ENCODE results near the gene MAPK8IP3.
"Not testable (repeated sequence)": the region's sequence is repeated elsewhere in the genome, so short reads cannot be mapped to it uniquely, and the experiment has no call there.

Gene MAPK8IP3

GRCh38 chr16:1794221-1794871, 88.4 kb downstream of the MAPK8IP3 start:
- TF ChIP-seq POLR2A (IDR thresholded peaks at IDR 0.05; ENCODE audit: low read length) (no peak), GATA1 (IDR thresholded peaks at IDR 0.05; ENCODE audit: low read depth, low read length) (no peak)
- DNase-seq = no peak

GRCh38 chr16:1794908-1795666, 89.1 kb downstream of the MAPK8IP3 start:
- no peak for TF ChIP-seq POLR2A (IDR thresholded peaks at IDR 0.05; ENCODE audit: low read length)
- no peak for TF ChIP-seq GATA1 (IDR thresholded peaks at IDR 0.05; ENCODE audit: low read depth, low read length)
- no peak for DNase-seq

GRCh38 chr16:1799263-1799662, 93.3 kb downstream of the MAPK8IP3 start:
- not testable (repeated sequence) for DNase-seq

DNA sequence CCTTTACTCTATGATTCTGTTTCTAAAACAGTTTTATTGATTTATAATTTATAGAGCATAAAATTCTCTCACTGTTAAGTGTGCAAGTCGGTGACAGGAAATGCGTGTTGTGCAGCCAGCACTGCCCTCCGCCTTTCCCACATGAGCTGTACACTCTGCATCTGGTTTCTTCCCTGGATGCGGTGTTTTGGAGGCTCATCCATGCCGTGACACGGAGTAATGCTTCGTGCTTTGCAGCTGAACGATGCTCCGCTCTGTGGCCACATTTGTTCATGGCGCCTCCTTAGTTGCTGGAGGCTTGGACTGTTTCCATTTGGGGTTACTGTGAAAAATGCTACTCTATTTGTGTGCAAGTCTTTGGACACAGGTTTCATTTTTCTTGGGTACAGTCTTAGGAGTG, 94.7 kb downstream of the MAPK8IP3 start:
- DNase-seq = no peak
- TF ChIP-seq GATA1 (IDR thresholded peaks at IDR 0.05; ENCODE audit: low read depth, low read length) (no peak), POLR2A (IDR thresholded peaks at IDR 0.05; ENCODE audit: low read length) (no peak)

DNA sequence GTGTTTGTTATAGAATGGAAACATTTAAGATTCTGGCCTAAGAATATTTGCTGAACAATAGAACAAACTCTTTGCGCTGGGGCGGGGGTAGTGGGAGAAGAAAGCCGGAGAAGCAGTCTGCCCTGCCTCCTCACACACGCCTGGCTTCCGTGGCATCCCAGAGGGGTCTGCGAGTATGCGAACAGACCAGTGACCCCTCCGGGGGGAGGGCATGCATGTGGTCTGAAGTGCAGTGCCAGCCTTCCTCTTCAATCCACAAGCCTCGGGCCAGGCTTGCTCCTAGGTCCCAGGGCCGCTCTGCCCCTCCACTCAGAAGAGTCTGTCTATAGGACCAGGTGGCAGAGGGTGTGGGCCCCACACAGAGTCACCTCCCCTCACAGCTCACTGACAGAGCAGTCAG, 101.6 kb downstream of the MAPK8IP3 start:
- TF ChIP-seq GATA1 (IDR thresholded peaks at IDR 0.05; ENCODE audit: low read depth, low read length) = no peak
- TF ChIP-seq POLR2A (IDR thresholded peaks at IDR 0.05; ENCODE audit: low read length) = no peak
- DNase-seq = no peak

GRCh38 chr16:1808691-1809090, 102.7 kb downstream of the MAPK8IP3 start:
- no peak for DNase-seq
- TF ChIP-seq GATA1 (IDR thresholded peaks at IDR 0.05; ENCODE audit: low read depth, low read length) (no peak), POLR2A (IDR thresholded peaks at IDR 0.05; ENCODE audit: low read length) (no peak)

DNA sequence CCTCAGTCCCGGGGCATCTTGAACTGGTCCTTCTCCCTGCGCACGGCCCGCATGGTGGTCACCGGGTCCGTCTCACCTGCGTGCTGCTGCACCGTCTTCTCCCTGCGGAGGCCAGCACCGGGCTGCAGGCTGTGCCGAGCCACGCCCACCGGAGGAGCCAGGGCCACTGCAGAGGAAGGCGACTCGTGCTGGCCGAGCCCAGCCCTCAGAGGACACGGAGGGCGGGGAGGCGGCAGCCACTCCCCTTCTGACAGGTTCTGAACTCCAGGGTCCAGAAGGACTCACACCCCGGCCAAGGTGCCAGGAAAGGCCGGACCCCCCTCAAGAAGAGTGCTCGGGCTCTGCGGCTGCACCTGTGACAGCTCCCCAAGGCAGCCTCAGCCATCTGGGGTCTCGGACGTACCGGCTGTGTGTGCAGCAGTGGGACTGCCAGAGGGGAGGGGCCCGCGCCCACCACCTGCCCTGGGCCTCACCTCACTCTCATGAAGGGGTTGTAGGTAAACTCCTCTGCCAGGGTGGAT, 103.3 kb downstream of the MAPK8IP3 start:
- no peak for DNase-seq
- TF ChIP-seq POLR2A (IDR thresholded peaks at IDR 0.05; ENCODE audit: low read length) (no peak), GATA1 (IDR thresholded peaks at IDR 0.05; ENCODE audit: low read depth, low read length) (no peak)

DNA sequence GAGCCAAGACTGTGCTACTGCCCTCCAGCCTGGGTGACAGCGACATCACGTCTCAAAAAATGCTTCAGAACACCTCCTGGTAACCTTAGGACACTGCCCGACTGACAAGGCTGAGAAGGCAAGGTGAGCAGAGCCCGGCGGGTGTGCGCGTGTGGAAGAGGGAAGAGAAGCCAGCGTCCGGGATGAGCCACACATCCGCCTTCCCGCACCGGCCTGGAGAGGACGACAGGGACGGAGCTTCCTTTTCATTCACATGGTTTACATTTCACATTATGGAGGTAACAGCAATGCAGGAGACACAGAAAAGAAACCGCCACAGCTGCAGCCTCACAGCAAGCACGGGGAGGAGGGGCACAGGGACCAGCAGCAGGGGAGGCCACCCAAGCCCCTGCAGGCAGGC, 104.1 kb downstream of the MAPK8IP3 start:
- TF ChIP-seq GATA1 (IDR thresholded peaks at IDR 0.05; ENCODE audit: low read depth, low read length) = no peak
- no peak for TF ChIP-seq POLR2A (IDR thresholded peaks at IDR 0.05; ENCODE audit: low read length)
- no peak for DNase-seq

GRCh38 chr16:1810536-1810935, 104.5 kb downstream of the MAPK8IP3 start:
- no peak for DNase-seq
- TF ChIP-seq GATA1 (IDR thresholded peaks at IDR 0.05; ENCODE audit: low read depth, low read length) = no peak
- TF ChIP-seq POLR2A (IDR thresholded peaks at IDR 0.05; ENCODE audit: low read length) = no peak

DNA sequence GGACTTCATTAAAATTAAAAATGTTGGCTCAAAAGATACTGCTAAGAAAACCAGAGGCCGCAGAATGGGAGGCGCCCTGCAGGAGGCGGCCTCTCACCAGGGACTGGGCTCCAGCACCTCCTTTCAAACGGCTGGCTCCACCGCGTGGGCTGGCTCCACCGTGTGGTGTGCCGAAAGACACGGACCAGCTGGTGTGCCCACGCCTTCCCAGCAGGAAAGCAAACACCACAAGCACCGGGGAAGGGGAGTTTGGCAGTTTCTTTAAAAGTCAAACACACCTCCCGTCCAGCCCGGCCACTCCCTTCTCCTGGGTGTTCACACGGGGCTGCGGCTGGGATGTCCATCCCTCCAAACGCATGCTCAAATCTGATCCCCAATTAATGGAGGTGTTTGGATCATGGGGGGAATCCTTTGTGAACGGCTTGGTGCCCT, 106.8 kb downstream of the MAPK8IP3 start:
- peak; percentile 82 to 84 for DNase-seq
- TF ChIP-seq GATA1 (IDR thresholded peaks at IDR 0.05; ENCODE audit: low read depth, low read length) = no peak
- no peak for TF ChIP-seq POLR2A (IDR thresholded peaks at IDR 0.05; ENCODE audit: low read length)

- TF ChIP-seq GATA1 (IDR thresholded peaks at IDR 0.05; ENCODE audit: low read depth, low read length) (no peak), POLR2A (IDR thresholded peaks at IDR 0.05; ENCODE audit: low read length) (no peak)
- DNase-seq = no peak
Measured at GRCh38 chr16:1815461-1815860, 109.5 kb downstream of the MAPK8IP3 start.

GRCh38 chr16:1816396-1817275, 110.6 kb downstream of the MAPK8IP3 start:
- no peak for DNase-seq
- TF ChIP-seq POLR2A (IDR thresholded peaks at IDR 0.05; ENCODE audit: low read length) (no peak), GATA1 (IDR thresholded peaks at IDR 0.05; ENCODE audit: low read depth, low read length) (no peak)

GRCh38 chr16:1817276-1817589, 111.2 kb downstream of the MAPK8IP3 start:
- DNase-seq = no peak
- TF ChIP-seq POLR2A (IDR thresholded peaks at IDR 0.05; ENCODE audit: low read length) (no peak), GATA1 (IDR thresholded peaks at IDR 0.05; ENCODE audit: low read depth, low read length) (no peak)

- no peak for TF ChIP-seq POLR2A (IDR thresholded peaks at IDR 0.05; ENCODE audit: low read length)
- TF ChIP-seq GATA1 (IDR thresholded peaks at IDR 0.05; ENCODE audit: low read depth, low read length) = no peak
- DNase-seq = no peak
Measured at GRCh38 chr16:1817716-1818115, 111.7 kb downstream of the MAPK8IP3 start.

Measured in erythroblast (primary cell).